ENCODE data around the gene PRMT1.

PRMT1 gene

DNA sequence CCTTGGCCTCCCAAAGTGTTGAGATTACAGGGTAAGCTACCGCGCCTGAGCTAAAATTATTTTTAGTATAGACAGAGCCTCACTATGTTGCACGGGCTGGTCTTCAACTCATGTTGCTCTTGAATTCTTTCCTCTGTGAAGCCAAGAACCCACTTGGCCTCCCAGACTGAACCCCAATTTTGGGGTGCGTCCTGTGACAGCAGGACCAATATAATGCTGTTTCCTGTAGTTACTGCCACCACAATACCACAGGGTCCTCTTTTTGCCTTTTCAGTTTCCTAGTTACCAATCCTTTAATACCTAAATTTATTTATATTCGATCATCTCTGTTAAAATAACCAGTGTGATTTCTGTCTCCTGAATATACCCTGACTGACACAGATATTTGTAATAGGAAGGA, 53.1 kb downstream of the PRMT1 start:
- no peak for DNase-seq

Measured in CD4-positive, alpha-beta T cell treated with Interleukin-6 for 4 hours (primary cell).